Stimulated activated CD8-positive, alpha-beta memory T cell treated with anti-CD3 and anti-CD28 coated beads, Interleukin-4, amount 100 ng/mL, for 4 hours (primary cell): ENCODE results near the gene EML2.
"Not testable (repeated sequence)": the region's sequence is repeated elsewhere in the genome, so short reads cannot be mapped to it uniquely, and the experiment has no call there.

Experiments
- DNase-seq, 2 donors: peaks; one replicate each; pipeline ENCODE4 v3.0.0-alpha.2; 2020; ENCODE audit warnings: low read depth in 2 of 2, low spot score in 1 of 2

Gene EML2

GRCh38 chr19:45655073-45655472 is 15.9 kb upstream of the EML2 start:
- DNase-seq: no peak

GRCh38 chr19:45653634-45654033 is 14.4 kb upstream of the EML2 start:
- no peak for DNase-seq

- no peak for DNase-seq
Observed at GRCh38 chr19:45650722-45651121, 11.5 kb upstream of the EML2 start.

DNA sequence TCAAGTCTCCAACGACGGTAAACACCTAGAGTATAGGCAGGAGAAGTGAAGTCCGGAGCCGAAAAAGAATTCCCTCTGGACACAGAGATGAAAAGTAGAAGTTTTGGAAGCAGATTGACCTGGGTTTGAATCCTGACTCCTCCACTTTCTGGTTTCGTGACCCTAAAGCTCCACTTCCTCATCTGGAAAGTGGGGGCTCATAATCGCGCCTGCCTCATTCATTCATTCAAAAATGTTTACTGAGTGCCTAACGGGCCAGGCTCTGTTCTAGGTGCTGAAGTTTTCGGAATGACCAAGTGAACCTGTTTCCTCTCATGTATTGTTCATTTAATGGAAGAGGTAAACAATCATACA is 7.1 kb upstream of the EML2 start:
- DNase-seq: no peak

- peak in 1 of 2 donors; percentile 50 for DNase-seq
Observed at GRCh38 chr19:45645631-45646344, 6.6 kb upstream of the EML2 start.

- DNase-seq: no peak
Observed at GRCh38 chr19:45645068-45645630, 6.0 kb upstream of the EML2 start.

- DNase-seq: no peak
Observed at GRCh38 chr19:45643927-45644771, 5.0 kb upstream of the EML2 start.

GRCh38 chr19:45643024-45643926 is 4.1 kb upstream of the EML2 start:
- peak; percentile 81 to 87 for DNase-seq

- DNase-seq: peak in 1 of 2 donors; percentile 40
Observed at GRCh38 chr19:45641274-45642105, 2.3 kb upstream of the EML2 start.

DNA sequence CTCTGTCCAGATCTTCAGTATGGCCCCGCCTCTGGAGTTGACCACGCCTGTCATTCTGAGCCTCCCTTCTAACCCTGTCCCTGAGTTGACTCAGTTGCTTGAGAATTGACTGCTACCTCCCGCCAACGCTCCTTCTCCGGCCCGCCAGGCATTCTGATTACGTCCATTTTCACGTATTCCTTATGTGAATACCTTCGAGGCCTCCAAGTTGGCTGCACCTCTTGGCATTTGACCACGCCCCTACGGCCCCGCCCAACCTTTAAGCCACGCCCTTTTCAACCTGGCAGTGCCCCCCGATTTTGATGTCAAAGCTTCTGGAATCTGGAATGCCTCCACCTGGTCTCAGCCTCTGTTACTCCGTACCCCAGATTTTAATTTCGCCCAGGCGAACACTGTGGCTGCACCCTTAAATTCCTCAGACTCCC is 1.7 kb upstream of the EML2 start:
- DNase-seq: no peak

GRCh38 chr19:45637890-45638667 is 1.1 kb downstream of the EML2 start:
- DNase-seq: no peak

DNA sequence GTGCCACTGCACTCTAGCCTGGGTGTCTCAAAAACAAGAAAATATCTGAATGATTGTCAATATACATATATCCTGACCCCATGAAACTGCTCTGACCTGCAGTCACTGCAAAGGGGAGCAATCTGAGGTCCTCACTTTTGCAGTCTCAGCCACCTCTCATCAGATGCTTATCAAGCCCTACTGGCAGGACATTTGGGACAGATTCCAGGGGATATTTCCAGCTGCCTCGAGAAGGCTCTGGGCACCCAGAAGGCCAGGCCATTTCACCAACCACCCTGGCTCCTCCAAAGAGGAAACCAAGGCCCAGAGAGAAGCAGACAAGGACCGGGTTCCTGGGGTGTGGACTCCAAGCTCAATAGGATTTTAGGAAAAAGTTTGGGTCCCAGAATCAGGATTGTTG is 2.3 kb downstream of the EML2 start:
- DNase-seq: no peak

- no peak for DNase-seq
Observed at GRCh38 chr19:45636275-45636674, 2.9 kb downstream of the EML2 start.

- no peak for DNase-seq
Observed at GRCh38 chr19:45632468-45633196, 6.6 kb downstream of the EML2 start.

- no peak for DNase-seq
Observed at GRCh38 chr19:45630463-45630862, 8.7 kb downstream of the EML2 start.

DNA sequence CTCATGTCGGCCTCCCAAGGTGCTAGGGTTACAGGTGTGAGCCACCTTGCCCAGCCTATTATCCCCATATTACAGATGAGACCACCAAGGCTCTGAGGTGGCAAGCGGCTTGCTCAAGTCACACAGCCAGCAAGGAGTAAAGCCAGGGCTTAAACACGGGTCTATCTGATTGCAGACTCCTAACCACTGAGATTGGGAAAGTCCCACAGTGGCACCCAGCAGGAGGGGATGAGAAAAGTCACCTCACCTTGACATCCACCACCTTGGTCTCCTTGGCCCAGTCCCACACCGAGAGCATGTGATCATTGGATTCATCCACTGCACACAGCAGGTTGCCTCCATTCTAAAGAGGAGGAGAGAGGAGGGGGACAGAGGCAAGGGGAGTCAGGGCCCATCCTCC is 9.5 kb downstream of the EML2 start:
- no peak for DNase-seq

DNA sequence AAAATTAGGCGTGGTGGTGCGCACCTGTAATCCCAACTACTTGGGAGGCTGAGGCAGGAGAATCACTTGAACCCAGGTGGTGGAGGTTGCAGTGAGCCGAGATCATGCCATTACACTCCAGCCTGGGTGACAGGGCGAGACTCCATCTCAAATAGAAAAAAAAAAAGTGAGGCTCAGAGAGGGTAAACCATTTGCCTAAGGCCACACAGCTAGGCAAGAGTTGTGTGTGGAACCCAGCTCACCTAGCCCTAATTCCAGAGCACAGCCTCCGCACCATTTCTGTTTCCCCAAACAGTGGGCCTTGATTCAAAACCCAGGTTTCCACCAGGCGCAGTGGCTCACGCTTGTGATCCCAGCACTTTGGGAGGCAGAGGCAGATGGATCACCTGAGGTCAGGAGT is 11.0 kb downstream of the EML2 start:
- not testable (repeated sequence) for DNase-seq

- no peak for DNase-seq
Observed at GRCh38 chr19:45623984-45624383, 15.2 kb downstream of the EML2 start.

DNA sequence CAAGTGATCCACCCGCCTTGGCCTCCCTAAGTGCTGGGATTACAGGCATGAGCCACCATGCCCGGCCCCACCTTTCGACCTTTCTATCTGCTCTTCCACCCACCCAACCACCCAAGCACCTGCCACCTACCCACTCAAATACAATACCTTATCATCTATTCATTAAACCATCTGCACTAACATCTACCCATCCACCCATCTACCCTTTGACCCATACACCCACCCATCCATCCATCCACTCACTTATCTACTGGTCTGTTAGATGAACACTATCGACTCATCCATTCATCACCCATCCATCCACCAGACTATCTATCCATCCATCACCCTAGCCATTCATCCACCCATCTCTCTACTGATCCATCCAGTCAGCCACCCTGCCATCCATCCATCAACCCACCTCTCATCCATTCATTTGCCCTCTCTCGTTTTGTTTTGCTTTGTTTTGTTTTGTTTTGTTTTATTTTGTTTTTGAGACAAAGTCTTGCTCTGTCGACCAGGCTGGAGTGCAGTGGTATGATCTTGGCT is 17.2 kb downstream of the EML2 start:
- no peak for DNase-seq
